ENCODE results near the gene PTPRN2.
"Not testable (repeated sequence)": the region's sequence is repeated elsewhere in the genome, so short reads cannot be mapped to it uniquely, and the experiment has no call there.

Gene PTPRN2

GRCh38 chr7:157946398-157947060 is 641.1 kb downstream of the PTPRN2 start:
- no peak for DNase-seq (ENCODE audit: low read depth in 2 of 2, low spot score in 1 of 2)

GRCh38 chr7:157945401-157945800 is 642.2 kb downstream of the PTPRN2 start:
- no peak for DNase-seq (ENCODE audit: low read depth in 2 of 2, low spot score in 1 of 2)

GRCh38 chr7:157944734-157945291 is 642.8 kb downstream of the PTPRN2 start:
- DNase-seq (ENCODE audit: low read depth in 2 of 2, low spot score in 1 of 2), result no peak

GRCh38 chr7:157944051-157944450 is 643.6 kb downstream of the PTPRN2 start:
- no peak for DNase-seq (ENCODE audit: low read depth in 2 of 2, low spot score in 1 of 2)

- DNase-seq (ENCODE audit: low read depth in 2 of 2, low spot score in 1 of 2), result no peak
These were observed 644.1 kb downstream of the PTPRN2 start for GRCh38 chr7:157943561-157943960.

- DNase-seq (ENCODE audit: low read depth in 2 of 2, low spot score in 1 of 2), result no peak
These were observed 646.4 kb downstream of the PTPRN2 start for GRCh38 chr7:157941210-157941609.

GRCh38 chr7:157940497-157940896 is 647.1 kb downstream of the PTPRN2 start:
- no peak for DNase-seq (ENCODE audit: low read depth in 2 of 2, low spot score in 1 of 2)

- no peak for DNase-seq (ENCODE audit: low read depth in 2 of 2, low spot score in 1 of 2)
These were observed 649.4 kb downstream of the PTPRN2 start for GRCh38 chr7:157938211-157938610.

GRCh38 chr7:157937406-157937805 is 650.2 kb downstream of the PTPRN2 start:
- no peak for DNase-seq (ENCODE audit: low read depth in 2 of 2, low spot score in 1 of 2)

GRCh38 chr7:157936976-157937375 is 650.6 kb downstream of the PTPRN2 start:
- DNase-seq (ENCODE audit: low read depth in 2 of 2, low spot score in 1 of 2), result no peak

GRCh38 chr7:157935721-157936120 is 651.9 kb downstream of the PTPRN2 start:
- not testable (repeated sequence) for DNase-seq (ENCODE audit: low read depth in 2 of 2, low spot score in 1 of 2)

- DNase-seq (ENCODE audit: low read depth in 2 of 2, low spot score in 1 of 2), result not testable (repeated sequence)
These were observed 654.1 kb downstream of the PTPRN2 start for GRCh38 chr7:157933219-157934155.

- DNase-seq (ENCODE audit: low read depth in 2 of 2, low spot score in 1 of 2), result no peak
These were observed 655.0 kb downstream of the PTPRN2 start for GRCh38 chr7:157932498-157933218.

GRCh38 chr7:157930926-157931466 is 656.6 kb downstream of the PTPRN2 start:
- DNase-seq (ENCODE audit: low read depth in 2 of 2, low spot score in 1 of 2), result no peak

- no peak for DNase-seq (ENCODE audit: low read depth in 2 of 2, low spot score in 1 of 2)
These were observed 657.2 kb downstream of the PTPRN2 start for GRCh38 chr7:157930441-157930840.

- DNase-seq (ENCODE audit: low read depth in 2 of 2, low spot score in 1 of 2), result no peak
These were observed 658.0 kb downstream of the PTPRN2 start for GRCh38 chr7:157929671-157930070.

GRCh38 chr7:157928808-157929425 is 658.7 kb downstream of the PTPRN2 start:
- DNase-seq (ENCODE audit: low read depth in 2 of 2, low spot score in 1 of 2), result no peak

GRCh38 chr7:157928171-157928794 is 659.3 kb downstream of the PTPRN2 start:
- DNase-seq (ENCODE audit: low read depth in 2 of 2, low spot score in 1 of 2), result no peak

GRCh38 chr7:157927313-157927925 is 660.2 kb downstream of the PTPRN2 start:
- no peak for DNase-seq (ENCODE audit: low read depth in 2 of 2, low spot score in 1 of 2)

Data from stimulated activated CD8-positive, alpha-beta memory T cell treated with anti-CD3 and anti-CD28 coated beads, Interleukin-4, amount 100 ng/mL, for 4 hours (primary cell).